ENCODE results near the gene DCLK1. TPM values are rescaled to one million over a fixed set of nuclear protein-coding genes. Genes with fewer than 3 reads are reported as not detected.

Gene DCLK1
- total RNA-seq, 1 donor from 2014 or later, result 3.9 TPM

GRCh38 chr13:36001561-36001960 is 129.6 kb downstream of the DCLK1 start:
- Mint-ChIP-seq H3K4me1 (ENCODE audit: low read depth) (peaks cover 2% of the 10 kb centered on the region), H3K9me3 (ENCODE audit: low read depth) (peaks cover 8% of the 10 kb centered on the region), H3K36me3 (ENCODE audit: insufficient read depth) (no peaks in the 10 kb centered on the region), H3K4me3 (ENCODE audit: low read depth) (no peak overlapping the region), H3K27ac (no peak overlapping the region), H3K27me3 (no peaks in the 10 kb centered on the region)
- TF ChIP-seq, protein P1, sequence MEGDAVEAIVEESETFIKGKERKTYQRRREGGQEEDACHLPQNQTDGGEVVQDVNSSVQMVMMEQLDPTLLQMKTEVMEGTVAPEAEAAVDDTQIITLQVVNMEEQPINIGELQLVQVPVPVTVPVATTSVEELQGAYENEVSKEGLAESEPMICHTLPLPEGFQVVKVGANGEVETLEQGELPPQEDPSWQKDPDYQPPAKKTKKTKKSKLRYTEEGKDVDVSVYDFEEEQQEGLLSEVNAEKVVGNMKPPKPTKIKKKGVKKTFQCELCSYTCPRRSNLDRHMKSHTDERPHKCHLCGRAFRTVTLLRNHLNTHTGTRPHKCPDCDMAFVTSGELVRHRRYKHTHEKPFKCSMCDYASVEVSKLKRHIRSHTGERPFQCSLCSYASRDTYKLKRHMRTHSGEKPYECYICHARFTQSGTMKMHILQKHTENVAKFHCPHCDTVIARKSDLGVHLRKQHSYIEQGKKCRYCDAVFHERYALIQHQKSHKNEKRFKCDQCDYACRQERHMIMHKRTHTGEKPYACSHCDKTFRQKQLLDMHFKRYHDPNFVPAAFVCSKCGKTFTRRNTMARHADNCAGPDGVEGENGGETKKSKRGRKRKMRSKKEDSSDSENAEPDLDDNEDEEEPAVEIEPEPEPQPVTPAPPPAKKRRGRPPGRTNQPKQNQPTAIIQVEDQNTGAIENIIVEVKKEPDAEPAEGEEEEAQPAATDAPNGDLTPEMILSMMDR (IDR thresholded peaks at IDR 0.05; ENCODE audit: unreplicated experiment), result no peak
- DNase-seq (ENCODE audit: low spot score, unreplicated experiment), result no peak

- no peak overlapping the region for H3K4me3 Mint-ChIP-seq (ENCODE audit: low read depth)
- H3K4me1 Mint-ChIP-seq (ENCODE audit: low read depth), result peaks cover 2% of the 10 kb centered on the region
- TF ChIP-seq, protein P1 (IDR thresholded peaks at IDR 0.05; ENCODE audit: unreplicated experiment), result no peak
- no peaks in the 10 kb centered on the region for H3K27me3 Mint-ChIP-seq
- no peak for DNase-seq (ENCODE audit: low spot score, unreplicated experiment)
- no peaks in the 10 kb centered on the region for H3K9me3 Mint-ChIP-seq (ENCODE audit: low read depth)
- no peak overlapping the region for H3K27ac Mint-ChIP-seq
- no peaks in the 10 kb centered on the region for H3K36me3 Mint-ChIP-seq (ENCODE audit: insufficient read depth)
Measured at GRCh38 chr13:36000028-36000427, 131.2 kb downstream of the DCLK1 start.

DNA sequence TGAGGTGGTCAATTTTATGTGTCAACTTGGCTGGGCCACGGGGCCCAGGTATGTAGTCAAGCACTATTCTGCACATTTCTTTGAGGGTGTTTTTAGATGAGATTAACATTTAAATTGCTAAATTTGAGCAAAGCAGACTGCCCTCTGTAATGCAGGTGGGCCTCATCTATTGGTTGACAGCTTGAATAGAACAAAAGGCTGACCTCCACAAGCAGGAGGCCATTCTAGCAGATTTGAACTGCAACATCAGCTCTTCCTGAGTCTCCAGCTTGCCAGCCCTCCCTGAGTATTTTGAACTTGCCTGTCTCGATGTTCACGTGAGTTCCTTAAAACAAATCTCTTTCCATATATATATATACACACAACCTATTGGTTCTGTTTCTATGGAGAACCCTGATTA is 134.8 kb downstream of the DCLK1 start:
- Mint-ChIP-seq H3K4me1 (ENCODE audit: low read depth) (peaks cover 2% of the 10 kb centered on the region), H3K27me3 (peaks cover 4% of the 10 kb centered on the region), H3K27ac (no peak overlapping the region), H3K4me3 (ENCODE audit: low read depth) (no peak overlapping the region), H3K36me3 (ENCODE audit: insufficient read depth) (no peaks in the 10 kb centered on the region), H3K9me3 (ENCODE audit: low read depth) (no peaks in the 10 kb centered on the region)
- DNase-seq (ENCODE audit: low spot score, unreplicated experiment), result no peak
- TF ChIP-seq, protein P1 (IDR thresholded peaks at IDR 0.05; ENCODE audit: unreplicated experiment), result no peak

GRCh38 chr13:35995136-35995535 is 136.0 kb downstream of the DCLK1 start:
- Mint-ChIP-seq H3K4me3 (ENCODE audit: low read depth) (no peak overlapping the region), H3K36me3 (ENCODE audit: insufficient read depth) (no peaks in the 10 kb centered on the region), H3K4me1 (ENCODE audit: low read depth) (peaks cover 2% of the 10 kb centered on the region), H3K9me3 (ENCODE audit: low read depth) (no peaks in the 10 kb centered on the region), H3K27ac (no peak overlapping the region), H3K27me3 (peaks cover 4% of the 10 kb centered on the region)
- TF ChIP-seq, protein P1 (IDR thresholded peaks at IDR 0.05; ENCODE audit: unreplicated experiment), result no peak
- no peak for DNase-seq (ENCODE audit: low spot score, unreplicated experiment)

DNA sequence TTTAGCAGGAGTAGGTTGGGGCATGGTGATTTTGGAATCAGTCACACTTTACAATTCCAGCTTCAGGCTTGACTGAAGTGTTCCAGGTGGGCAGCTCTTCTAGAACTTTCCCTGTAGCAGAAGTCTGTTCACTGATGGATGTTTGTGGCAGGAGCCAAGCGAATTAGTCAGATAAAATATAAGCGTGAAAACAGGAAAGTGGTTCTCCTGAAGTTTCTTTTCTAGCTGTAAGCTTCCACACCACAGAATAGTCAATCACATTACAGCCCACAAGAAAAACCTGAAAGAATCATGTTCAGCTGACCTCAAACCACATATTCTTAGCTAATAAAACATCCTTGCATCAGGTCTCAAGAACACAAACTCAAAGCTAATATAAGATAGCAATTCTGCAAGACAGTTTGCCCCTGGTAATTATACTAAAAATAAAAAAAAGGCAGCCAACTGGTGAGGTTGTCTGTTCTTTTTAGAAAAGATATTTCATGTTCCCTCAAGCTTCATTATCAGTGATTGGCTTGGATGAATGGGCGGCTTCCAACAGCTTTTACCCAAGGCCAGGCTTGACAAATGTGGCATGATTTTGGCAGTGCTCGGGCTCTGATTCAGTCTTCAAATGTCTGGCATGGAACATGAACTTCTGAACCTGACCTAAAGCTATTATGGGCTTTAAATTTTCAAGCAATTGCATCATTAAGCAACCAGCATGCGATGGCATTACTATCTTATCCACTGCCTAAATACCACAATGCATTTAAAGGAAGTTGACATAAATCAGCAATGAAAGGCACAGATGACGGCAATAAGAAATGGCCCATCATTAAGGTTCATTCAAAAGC is 136.8 kb downstream of the DCLK1 start:
- H3K27ac Mint-ChIP-seq, result no peak overlapping the region
- TF ChIP-seq, protein P1 (IDR thresholded peaks at IDR 0.05; ENCODE audit: unreplicated experiment), result no peak
- H3K9me3 Mint-ChIP-seq (ENCODE audit: low read depth), result no peaks in the 10 kb centered on the region
- peaks cover 2% of the 10 kb centered on the region for H3K4me1 Mint-ChIP-seq (ENCODE audit: low read depth)
- H3K36me3 Mint-ChIP-seq (ENCODE audit: insufficient read depth), result no peaks in the 10 kb centered on the region
- no peak for DNase-seq (ENCODE audit: low spot score, unreplicated experiment)
- no peak overlapping the region for H3K4me3 Mint-ChIP-seq (ENCODE audit: low read depth)
- H3K27me3 Mint-ChIP-seq, result peaks cover 4% of the 10 kb centered on the region
